H1 (cell line): ENCODE results near the gene DDX3X. TPM values are rescaled to one million over a fixed set of nuclear protein-coding genes. Genes with fewer than 3 reads are reported as not detected.
A peak's percentile ranks its signal among the peaks of the same experiment; 100 is the strongest.

Source experiments
- CTCF ChIA-PET: fragments of 300-600 bp; sonication (Branson Sonifier 250); formaldehyde crosslinking; loops from one replicate; lab custom pipeline; 2021; ENCODE audit not compliant: partially characterized antibody; lab: Charles Lee
- POLR2A ChIA-PET: fragments of 300-600 bp; sonication (Branson Sonifier 250); formaldehyde crosslinking; loops from one replicate; lab custom pipeline; 2021; ENCODE audit warnings: inconsistent platforms; ENCODE audit not compliant: partially characterized antibody; lab: Charles Lee
- DNase-seq, 2 experiments: peaks; one replicate each; pipeline versions ENCODE4 v3.0.0 to v3.0.0-alpha.2; 2010 to 2022; ENCODE audit warnings: low spot score in 2 of 2, low read depth in 1 of 2, mixed read lengths in 1 of 2
- FAIRE-seq: peaks from 2 replicates; lab custom pipeline; 2011; peaks lifted over from hg19 to GRCh38; lab: Jason Lieb, UNC
- H2AFZ ChIP-seq: 2 replicates; pipeline ENCODE4 v1.8.1; 2012; ENCODE audit warnings: low read length, inconsistent platforms
- H2AK5ac ChIP-seq: 2 replicates; pipeline ENCODE4 v1.6.1; 2013; ENCODE audit warnings: low read depth, low read length
- H2BK120ac ChIP-seq: replicated peaks from 2 replicates; pipeline ENCODE3; 2013; ENCODE audit warnings: low read depth, low read length, inconsistent platforms
- H2BK12ac ChIP-seq: 2 replicates; pipeline ENCODE4 v1.6.1; 2013; ENCODE audit warnings: low read depth, low read length
- H2BK15ac ChIP-seq: 2 replicates; pipeline ENCODE4 v1.6.1; 2013; ENCODE audit warnings: low read length
- H2BK20ac ChIP-seq: 2 replicates; pipeline ENCODE4 v1.6.1; 2013; ENCODE audit warnings: low read length
- H2BK5ac ChIP-seq: 2 replicates; pipeline ENCODE4 v1.6.1; 2013; ENCODE audit warnings: low read depth, low read length
- H3K14ac ChIP-seq: 2 replicates; pipeline ENCODE4 v1.6.1; 2013; ENCODE audit warnings: inconsistent platforms; ENCODE audit not compliant: insufficient read length
- H3K18ac ChIP-seq: 2 replicates; pipeline ENCODE4 v1.6.1; 2013; ENCODE audit warnings: low read length; ENCODE audit errors: extremely low read depth
- H3K23ac ChIP-seq: 2 replicates; pipeline ENCODE4 v1.6.1; 2013; ENCODE audit warnings: inconsistent platforms; ENCODE audit not compliant: insufficient read length
- H3K23me2 ChIP-seq: 2 replicates; pipeline ENCODE4 v1.6.1; 2013; ENCODE audit warnings: low read depth, low read length
- H3K27ac ChIP-seq: 2 replicates; pipeline ENCODE4 v1.6.1; 2011; ENCODE audit warnings: low read depth, low read length, inconsistent platforms
- H3K27me3 ChIP-seq, 4 experiments: replicated peaks in 1 of 4; 1 replicate in 1 of 4; 2 replicates in 3 of 4; pipeline versions ENCODE4 v1.6.1 to v1.8.1; 2011 to 2013; ENCODE audit warnings: low read length in 3 of 4, mild to moderate bottlenecking in 3 of 4, inconsistent platforms in 2 of 4, mixed read lengths in 2 of 4, moderate library complexity in 1 of 4; ENCODE audit not compliant: control insufficient read depth in 3 of 4, insufficient read depth in 3 of 4; ENCODE audit errors: extremely low read depth in 1 of 4
- H3K36me3 ChIP-seq, 4 experiments: 2 replicates each; pipeline versions ENCODE4 v1.6.1 to v1.8.1; 2011 to 2013; ENCODE audit warnings: mild to moderate bottlenecking in 4 of 4, low read length in 3 of 4, moderate library complexity in 2 of 4, control low read depth in 1 of 4, inconsistent platforms in 1 of 4; ENCODE audit not compliant: insufficient read depth in 4 of 4, control insufficient read depth in 2 of 4
- H3K4ac ChIP-seq: replicated peaks from 2 replicates; pipeline ENCODE3; 2013; ENCODE audit warnings: low read length, low read depth, mixed read lengths, inconsistent platforms; ENCODE audit not compliant: insufficient read length
- H3K4me1 ChIP-seq, 4 experiments: replicated peaks in 1 of 4; 1 replicate in 1 of 4; 2 replicates in 3 of 4; pipeline versions ENCODE4 v1.6.1 to v1.8.1; 2011 to 2013; ENCODE audit warnings: low read length in 3 of 4, inconsistent platforms in 2 of 4, mixed read lengths in 1 of 4; ENCODE audit not compliant: insufficient read depth in 4 of 4, control insufficient read depth in 3 of 4
- H3K4me2 ChIP-seq, 2 experiments: 2 replicates each; pipeline versions ENCODE4 v1.6.1 to v1.8.1; 2011 to 2013; ENCODE audit warnings: low read depth in 2 of 2, low read length in 2 of 2, control low read depth in 1 of 2, inconsistent platforms in 1 of 2, mild to moderate bottlenecking in 1 of 2; ENCODE audit not compliant: insufficient read depth in 1 of 2
- H3K4me3 ChIP-seq, 4 experiments: fragments of 200-600, 300-600 bp in 1 of 4; sonication (generic), shearing (Covaris generic), sonication (Bioruptor Twin) in 1 of 4; 2 replicates each; pipeline versions ENCODE4 v1.5.1 to v1.8.1; 2011 to 2016; ENCODE audit warnings: low read length in 4 of 4, low read depth in 3 of 4, control low read depth in 2 of 4, inconsistent platforms in 2 of 4, mild to moderate bottlenecking in 2 of 4, mixed read lengths in 1 of 4, moderate library complexity in 1 of 4; ENCODE audit not compliant: insufficient read depth in 2 of 4; ENCODE audit errors: extremely low read depth in 1 of 4
- H3K56ac ChIP-seq: replicated peaks from 2 replicates; pipeline ENCODE3; 2013; ENCODE audit warnings: low read depth, mild to moderate bottlenecking, mixed read lengths, low read length, inconsistent platforms; ENCODE audit not compliant: insufficient read length
- H3K79me1 ChIP-seq: 2 replicates; pipeline ENCODE4 v1.6.1; 2013; ENCODE audit warnings: low read depth, low read length, control low read depth
- H3K79me2 ChIP-seq, 2 experiments: 2 replicates each; pipeline versions ENCODE4 v1.6.1 to v1.8.1; 2012 to 2013; ENCODE audit warnings: low read length in 2 of 2, mild to moderate bottlenecking in 2 of 2, inconsistent platforms in 1 of 2; ENCODE audit not compliant: insufficient read depth in 2 of 2, control insufficient read depth in 1 of 2
- H3K9ac ChIP-seq, 4 experiments: replicated peaks in 1 of 4; 1 replicate in 1 of 4; 2 replicates in 3 of 4; pipeline versions ENCODE4 v1.6.1 to v1.8.1; 2011 to 2013; ENCODE audit warnings: low read depth in 3 of 4, low read length in 3 of 4, control low read depth in 2 of 4, mild to moderate bottlenecking in 2 of 4, moderate library complexity in 2 of 4, inconsistent platforms in 1 of 4; ENCODE audit errors: extremely low read depth in 1 of 4
- H3K9me3 ChIP-seq, 2 experiments: 2 replicates each; pipeline versions ENCODE4 v1.6.1 to v1.8.1; 2012 to 2013; ENCODE audit warnings: mild to moderate bottlenecking in 2 of 2, moderate library complexity in 2 of 2, control low read depth in 1 of 2, inconsistent platforms in 1 of 2, low read depth in 1 of 2, low read length in 1 of 2, mixed read lengths in 1 of 2; ENCODE audit not compliant: insufficient read depth in 2 of 2
- H4K20me1 ChIP-seq, 2 experiments: replicated peaks in 1 of 2; 2 replicates each; pipeline versions ENCODE3 to v1.8.1; 2011 to 2013; ENCODE audit warnings: inconsistent platforms in 2 of 2, low read length in 2 of 2, mild to moderate bottlenecking in 1 of 2; ENCODE audit not compliant: insufficient read depth in 2 of 2, control insufficient read depth in 1 of 2
- H4K5ac ChIP-seq: 2 replicates; pipeline ENCODE4 v1.6.1; 2013; ENCODE audit warnings: low read length, low read depth, mixed read lengths, inconsistent platforms; ENCODE audit not compliant: insufficient read length
- H4K8ac ChIP-seq: 2 replicates; pipeline ENCODE4 v1.8.0; 2013; ENCODE audit warnings: mild to moderate bottlenecking, moderate library complexity, low read length, inconsistent platforms; ENCODE audit not compliant: insufficient read depth; ENCODE audit errors: extremely low read depth
- H4K91ac ChIP-seq: replicated peaks from 2 replicates; pipeline ENCODE3; 2013; ENCODE audit warnings: low read length, mixed read lengths, inconsistent platforms; ENCODE audit not compliant: insufficient read length
- BCL11A ChIP-seq, 2 experiments: IDR thresholded peaks; one replicate each; pipeline ENCODE4 v1.6.1; 2011; ENCODE audit warnings: low read depth in 2 of 2, low read length in 2 of 2, mild to moderate bottlenecking in 2 of 2
- CBX5 ChIP-seq: fragments of 300-800, 300-1000 bp; sonication (generic); IDR thresholded peaks from 2 replicates; pipeline ENCODE4 v1.7.1; 2016; ENCODE audit warnings: antibody characterized with exemption, low read length, low read depth
- CTCF ChIP-seq, 3 experiments: IDR thresholded peaks; 1 replicate in 2 of 3; 2 replicates in 1 of 3; pipeline versions ENCODE4 v1.5.1 to v1.6.1; 2011; ENCODE audit warnings: low read length in 3 of 3, mild to moderate bottlenecking in 3 of 3, inconsistent platforms in 2 of 3, low read depth in 1 of 3, moderate library complexity in 1 of 3; ENCODE audit not compliant: insufficient read depth in 1 of 3; ENCODE audit errors: control extremely low read depth in 1 of 3
- EGR1 ChIP-seq: IDR thresholded peaks from 2 replicates; pipeline ENCODE4 v1.6.1; 2011; ENCODE audit warnings: low read depth, low read length, borderline replicate concordance
- KDM1A ChIP-seq: fragments of 200-600, 300-600 bp; sonication (generic); IDR thresholded peaks from 2 replicates; pipeline ENCODE4 v1.7.1; 2016; ENCODE audit warnings: mild to moderate bottlenecking, low read length, borderline replicate concordance
- SIX5 ChIP-seq: IDR thresholded peaks from 2 replicates; pipeline ENCODE4 v1.6.1; 2011; ENCODE audit warnings: mild to moderate bottlenecking, low read depth, low read length
- SRF ChIP-seq: IDR thresholded peaks from 2 replicates; pipeline ENCODE4 v1.6.1; 2011; ENCODE audit warnings: mild to moderate bottlenecking, low read depth, low read length, moderate library complexity
- SUZ12 ChIP-seq: fragments of 200-600 bp; sonication (generic); IDR thresholded peaks from 2 replicates; pipeline ENCODE4 v1.6.1; 2012; ENCODE audit warnings: mild to moderate bottlenecking, inconsistent platforms, low read length, moderate library complexity, mixed read lengths
- TEAD4 ChIP-seq: IDR thresholded peaks from 2 replicates; pipeline ENCODE4 v1.6.1; 2012; ENCODE audit warnings: low read depth, low read length, inconsistent platforms, mixed read lengths
- WGBS, 2 experiments: shearing (Covaris generic) in 1 of 2; methylation state at CpG; one replicate each; pipeline versions ENCODE4 v1.1.6 to v1.1.7; 2013 to 2015; ENCODE audit warnings: low lambda C conversion rate in 2 of 2, mixed read lengths in 2 of 2, inconsistent platforms in 1 of 2, low coverage in 1 of 2, missing lambda C conversion rate in 1 of 2; ENCODE audit not compliant: insufficient replicate concordance in 2 of 2, insufficient coverage in 1 of 2, insufficient read length in 1 of 2; ENCODE audit errors: extremely low coverage in 1 of 2, missing lambda C conversion rate in 1 of 2; 5-methylcytosine and 5-hydroxymethylcytosine counted together
- polyA plus RNA-seq, 7 experiments: library from polyadenylated mRNA; depleted of rRNA in 3 of 7; stranded (reverse) in 5 of 7; unstranded in 2 of 7; fragments of >200 nt in 5 of 7; fragments of 200-250 nt in 2 of 7; gene quantifications; 1 replicate in 5 of 7; 2 replicates in 1 of 7; 4 replicates in 1 of 7; pipeline versions ENCODE4 v1.2.1 to v1.2.3, GENCODE V29; 2011 to 2013; ENCODE audit warnings: missing spikeins in 2 of 7, mixed read lengths in 2 of 7
- total RNA-seq: library from RNA; stranded (reverse); fragmentation: NEBNext Ultra II Directional; extraction: Animal tissue kit (Norgen Biotek cat#: 25700); gene quantifications from 2 replicates; pipeline ENCODE4 v1.2.1, GENCODE V29; 2021

The DDX3X gene
- total and polyA plus RNA-seq, 2 of the 8 experiments (the other 6 are each of a cell fraction or from before 2014, with no cell fraction given) = 39.4 to 291 TPM

- no peak for FAIRE-seq
- 80% methylated on average over 8 of the region's 10 CpGs; no CpG with 5 or more reads in 1 of the 2 experiments for WGBS, 2 experiments
- no peaks in the 10 kb centered on the region for H3K79me1 ChIP-seq
- TF ChIP-seq TEAD4 (no peak), SRF (no peak), CBX5 (no peak), SIX5 (no peak), CTCF (IDR thresholded peaks at IDR 0.05; ENCODE audit: control extremely low read depth in 1 of 3, insufficient read depth in 1 of 3, low read depth in 1 of 3, low read length in 3 of 3) (no peak), KDM1A (no peak), BCL11A (IDR thresholded peaks at IDR 0.05; ENCODE audit: low read depth in 2 of 2, low read length in 2 of 2) (no peak), SUZ12 (no peak), EGR1 (no peak)
Measured at GRCh38 chrX:41382714-41383645, 49.0 kb downstream of the DDX3X start.

More at GRCh38 chrX:41382714-41383645, 49.0 kb downstream of the DDX3X start:
- Histone ChIP-seq H3K9me3 (no peaks in the 10 kb centered on the region), H3K27ac (no peak overlapping the region), H4K91ac (no peak overlapping the region), H2BK12ac (0 out of 2 replicates have a peak overlapping the region, but pooled peaks have one; percentile 27), H3K79me2 (no peaks in the 10 kb centered on the region), H3K4ac (no peak overlapping the region), H2BK20ac (no peak overlapping the region), H3K9ac (no peak overlapping the region), H4K20me1 (no peaks in the 10 kb centered on the region), H4K5ac (no peak overlapping the region), H3K14ac (no peak overlapping the region), H3K23me2 (no peaks in the 10 kb centered on the region), H2BK15ac (no peak overlapping the region), H3K56ac (no peak overlapping the region), H2AK5ac (no peak overlapping the region), H3K18ac (no peak overlapping the region), H3K23ac (no peak overlapping the region), H3K4me1 (peaks cover 0 to 9% (median 3%) of the 10 kb centered on the region in 4 experiments; a peak in 4 of 7 replicates), H2AFZ (no peak overlapping the region; the same call in 1 of the 2 replicates), H4K8ac (no peak overlapping the region), H2BK120ac (no peak overlapping the region), H3K4me3 (no peak overlapping the region), H2BK5ac (no peak overlapping the region), H3K4me2 (no peak overlapping the region), H3K27me3 (no peaks in the 10 kb centered on the region), H3K36me3 (no peaks in the 10 kb centered on the region)
- ChIA-PET CTCF (no interaction called here), POLR2A (interaction anchor here (0.5 to 0.7 kb wide), 2 partner anchors 15 to 200 kb away, joined by 3 to 4 read pairs; no protein-coding TSS in a partner anchor)
- DNase-seq = no peak
